COR-L47 (cell line): ENCODE data around the gene RAB24.
"Not testable (repeated sequence)": the region's sequence is repeated elsewhere in the genome, so short reads cannot be mapped to it uniquely, and the experiment has no call there.

Source experiments
- DNase-seq: peaks from one replicate; lab custom pipeline; 2025; lab: John Stamatoyannopoulos, UW

RAB24 gene

GRCh38 chr5:177303121-177303924, at the start of gene RAB24, which contains the start of gene PRELID1:
TSS of gene RAB24 (minus strand) at chr5:177303719. CDS start at chr5:177303288, 431 bp downstream.
TSS of gene PRELID1 (plus strand) at chr5:177303799. CDS start at chr5:177303986, 187 bp downstream.
- DNase-seq, result peak; percentile 86

- DNase-seq, result no peak
Measured at GRCh38 chr5:177353093-177353492, 49.6 kb upstream of the RAB24 start.

GRCh38 chr5:177351392-177352329, 48.1 kb upstream of the RAB24 start, which contains the start of gene LMAN2:
TSS of gene LMAN2 (minus strand) at chr5:177351668. CDS start at chr5:177351647, 21 bp downstream.
- DNase-seq, result peak; percentile 90

GRCh38 chr5:177350776-177351391, 47.4 kb upstream of the RAB24 start:
- no peak for DNase-seq

GRCh38 chr5:177349762-177350161, 46.2 kb upstream of the RAB24 start:
- no peak for DNase-seq

- DNase-seq, result no peak
Measured at GRCh38 chr5:177349362-177349647, 45.8 kb upstream of the RAB24 start.

GRCh38 chr5:177347699-177348098, 44.2 kb upstream of the RAB24 start:
- DNase-seq, result no peak

- no peak for DNase-seq
Measured at GRCh38 chr5:177346820-177347219, 43.3 kb upstream of the RAB24 start.

GRCh38 chr5:177344891-177345290, 41.4 kb upstream of the RAB24 start:
- no peak for DNase-seq

- no peak for DNase-seq
Measured at GRCh38 chr5:177343777-177344176, 40.3 kb upstream of the RAB24 start.

- DNase-seq, result not testable (repeated sequence)
Measured at GRCh38 chr5:177343000-177343399, 39.5 kb upstream of the RAB24 start.

- DNase-seq, result no peak
Measured at GRCh38 chr5:177339107-177339638, 35.7 kb upstream of the RAB24 start.

GRCh38 chr5:177338251-177339106, 35.0 kb upstream of the RAB24 start:
- no peak for DNase-seq

- DNase-seq, result no peak
Measured at GRCh38 chr5:177336603-177337494, 33.3 kb upstream of the RAB24 start.

- DNase-seq, result no peak
Measured at GRCh38 chr5:177336112-177336511, 32.6 kb upstream of the RAB24 start.

GRCh38 chr5:177335701-177336065, 32.2 kb upstream of the RAB24 start:
- no peak for DNase-seq

- no peak for DNase-seq
Measured at GRCh38 chr5:177334781-177335700, 31.5 kb upstream of the RAB24 start.

GRCh38 chr5:177334155-177334551, 30.6 kb upstream of the RAB24 start:
- no peak for DNase-seq
